WI38 (cell line): ENCODE data around the gene RPL32.

Experiments used
- H3K4me3 ChIP-seq: 2 replicates; pipeline ENCODE4 v1.5.1; 2011; ENCODE audit warnings: low read depth, mild to moderate bottlenecking, control low read depth, low read length
- CTCF ChIP-seq: IDR thresholded peaks from 2 replicates; pipeline ENCODE4 v1.5.1; 2012; ENCODE audit warnings: low read depth, mild to moderate bottlenecking, control low read depth, low read length

The RPL32 gene

GRCh38 chr3:12803371-12803770 lies 38.0 kb downstream of the RPL32 start:
- TF ChIP-seq CTCF = no peak
- H3K4me3 ChIP-seq = no peak overlapping the region

- TF ChIP-seq CTCF = no peak
Measured at GRCh38 chr3:12799525-12800440, 41.6 kb downstream of the RPL32 start.

GRCh38 chr3:12798559-12799179 lies 42.7 kb downstream of the RPL32 start:
- TF ChIP-seq CTCF = no peak

More at GRCh38 chr3:12799525-12800440, 41.6 kb downstream of the RPL32 start:
- H3K4me3 ChIP-seq = no peak overlapping the region

GRCh38 chr3:12797892-12798558 lies 43.3 kb downstream of the RPL32 start:
- no peak for TF ChIP-seq CTCF

More at GRCh38 chr3:12798559-12799179, 42.7 kb downstream of the RPL32 start:
- no peak overlapping the region for H3K4me3 ChIP-seq

GRCh38 chr3:12797124-12797891 lies 44.1 kb downstream of the RPL32 start:
- no peak for TF ChIP-seq CTCF
- H3K4me3 ChIP-seq = no peak overlapping the region

More at GRCh38 chr3:12797892-12798558, 43.3 kb downstream of the RPL32 start:
- H3K4me3 ChIP-seq = no peak overlapping the region

GRCh38 chr3:12796171-12797123 lies 44.9 kb downstream of the RPL32 start, which contains the start of gene CAND2:
TSS of gene CAND2 (plus strand) at chr3:12796680. CDS start at chr3:12796721, 41 bp downstream.
- no peak for TF ChIP-seq CTCF
- peak within 1 kb of the TSS; percentile 56 for H3K4me3 ChIP-seq
